Natural killer cell treated with Interleukin-12 subunit alpha and Interleukin-12 subunit beta and Interleukin-15 and Interleukin-18, amount 100 ng/mL, for 72 hours (primary cell): ENCODE data around the gene DTL. TPM values are rescaled to one million over a fixed set of nuclear protein-coding genes. Genes with fewer than 3 reads are reported as not detected.
"Not testable (repeated sequence)": the region's sequence is repeated elsewhere in the genome, so short reads cannot be mapped to it uniquely, and the experiment has no call there.

Experiments used
- ATAC-seq, 2 donors: fragments of 150-1000 bp; cut with Tn5 transposase in 1 of 2; sonication (Bioruptor Pico), chemical (Tn5 transposase) in 1 of 2; 2 replicates each; pipeline ENCODE4 v1.10.0; 2021
- DNase-seq: peaks from one replicate; pipeline ENCODE4 v3.0.0; 2022; ENCODE audit warnings: low spot score
- H3K27ac Mint-ChIP-seq, 2 donors: 1 replicate in 1 of 2; 2 replicates in 1 of 2; pipeline ENCODE4 v1.8.0; 2022; ENCODE audit warnings: mixed read lengths in 2 of 2, mild to moderate bottlenecking in 1 of 2, moderate library complexity in 1 of 2
- H3K27me3 Mint-ChIP-seq, 2 donors: 1 replicate in 1 of 2; 2 replicates in 1 of 2; pipeline ENCODE4 v1.8.0; 2022; ENCODE audit warnings: mixed read lengths in 2 of 2
- H3K36me3 Mint-ChIP-seq: one replicate; pipeline ENCODE4 v1.8.0; 2022; ENCODE audit warnings: mixed read lengths
- H3K4me1 Mint-ChIP-seq, 2 donors: 1 replicate in 1 of 2; 2 replicates in 1 of 2; pipeline ENCODE4 v1.8.0; 2022; ENCODE audit warnings: low read depth in 2 of 2, mixed read lengths in 2 of 2, mild to moderate bottlenecking in 1 of 2
- H3K4me3 Mint-ChIP-seq: one replicate; pipeline ENCODE4 v1.8.0; 2022; ENCODE audit warnings: mixed read lengths
- H3K9me3 Mint-ChIP-seq: 2 replicates; pipeline ENCODE4 v1.8.0; 2022; ENCODE audit warnings: mixed read lengths
- total RNA-seq, 2 donors: library from RNA; stranded (reverse); gene quantifications; one replicate each; pipeline ENCODE4 v1.2.3, GENCODE V29; 2022

DTL gene, protein sequence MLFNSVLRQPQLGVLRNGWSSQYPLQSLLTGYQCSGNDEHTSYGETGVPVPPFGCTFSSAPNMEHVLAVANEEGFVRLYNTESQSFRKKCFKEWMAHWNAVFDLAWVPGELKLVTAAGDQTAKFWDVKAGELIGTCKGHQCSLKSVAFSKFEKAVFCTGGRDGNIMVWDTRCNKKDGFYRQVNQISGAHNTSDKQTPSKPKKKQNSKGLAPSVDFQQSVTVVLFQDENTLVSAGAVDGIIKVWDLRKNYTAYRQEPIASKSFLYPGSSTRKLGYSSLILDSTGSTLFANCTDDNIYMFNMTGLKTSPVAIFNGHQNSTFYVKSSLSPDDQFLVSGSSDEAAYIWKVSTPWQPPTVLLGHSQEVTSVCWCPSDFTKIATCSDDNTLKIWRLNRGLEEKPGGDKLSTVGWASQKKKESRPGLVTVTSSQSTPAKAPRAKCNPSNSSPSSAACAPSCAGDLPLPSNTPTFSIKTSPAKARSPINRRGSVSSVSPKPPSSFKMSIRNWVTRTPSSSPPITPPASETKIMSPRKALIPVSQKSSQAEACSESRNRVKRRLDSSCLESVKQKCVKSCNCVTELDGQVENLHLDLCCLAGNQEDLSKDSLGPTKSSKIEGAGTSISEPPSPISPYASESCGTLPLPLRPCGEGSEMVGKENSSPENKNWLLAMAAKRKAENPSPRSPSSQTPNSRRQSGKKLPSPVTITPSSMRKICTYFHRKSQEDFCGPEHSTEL
- 10 to 100 TPM; 43.2 to 90.3 TPM for total RNA-seq

- no peaks in the 10 kb centered on the region for H3K9me3 Mint-ChIP-seq
- H3K36me3 Mint-ChIP-seq, result peaks cover 6% of the 10 kb centered on the region
- ATAC-seq (peak; percentile 91 to 96), DNase-seq (peak; percentile 99)
- H3K4me3 Mint-ChIP-seq, result peak within 1 kb of the TSS; percentile 94
- H3K4me1 Mint-ChIP-seq, result peaks cover 46 to 65% of the 10 kb centered on the region in 2 donors
- H3K27me3 Mint-ChIP-seq, result no peaks in the 10 kb centered on the region
- H3K27ac Mint-ChIP-seq, result peak within 1 kb of the TSS; percentile 93 to 97
These were observed at the start of gene DTL, which contains the start of gene INTS7 for GRCh38 chr1:212035123-212035834. TSS of gene DTL (plus strand) at chr1:212035748. CDS start at chr1:212035891, 143 bp downstream. TSS of gene INTS7 (minus strand) at chr1:212035557. CDS start at chr1:212035437, 120 bp downstream.

DNA sequence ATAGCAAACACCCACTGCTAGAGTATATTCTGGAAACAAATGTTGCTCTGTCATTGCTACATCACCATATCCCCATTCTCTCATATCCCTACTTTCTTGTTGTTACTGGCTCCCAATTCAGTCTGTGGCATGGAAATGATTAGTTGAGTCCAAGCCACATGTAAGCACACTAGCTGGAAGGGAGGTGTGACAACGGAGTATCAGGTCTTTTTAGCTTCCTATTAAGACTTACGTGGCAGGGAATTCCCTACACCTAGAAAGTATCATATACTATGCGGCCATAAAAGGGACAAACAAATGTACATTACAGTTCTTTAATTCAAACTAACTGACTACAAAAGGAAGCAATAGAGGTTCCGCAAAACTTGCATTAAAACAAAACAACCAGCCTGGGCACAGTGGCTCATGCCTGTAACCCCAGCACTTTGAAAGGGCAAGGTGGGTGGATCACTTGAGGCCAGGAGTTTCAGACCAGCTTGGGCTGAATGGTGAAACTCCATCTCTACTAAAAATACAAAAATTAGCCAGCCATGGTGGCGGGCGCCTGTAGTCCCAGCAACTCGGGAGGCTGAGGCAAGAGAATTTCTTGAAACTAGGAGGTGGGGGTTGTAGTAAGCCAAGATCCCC lies 48.8 kb upstream of the DTL start:
- no peaks in the 10 kb centered on the region for H3K27me3 Mint-ChIP-seq
- H3K4me1 Mint-ChIP-seq, result no peaks in the 10 kb centered on the region
- H3K27ac Mint-ChIP-seq, result no peak overlapping the region
- H3K9me3 Mint-ChIP-seq, result no peaks in the 10 kb centered on the region
- DNase-seq, result no peak
- peaks cover 13% of the 10 kb centered on the region for H3K36me3 Mint-ChIP-seq
- no peak for ATAC-seq
- no peak overlapping the region for H3K4me3 Mint-ChIP-seq

GRCh38 chr1:211991695-211992094 lies 43.9 kb upstream of the DTL start:
- Mint-ChIP-seq H3K4me3 (no peak overlapping the region), H3K27me3 (no peaks in the 10 kb centered on the region), H3K9me3 (no peaks in the 10 kb centered on the region), H3K4me1 (peaks cover 0 to 3% of the 10 kb centered on the region in 2 donors), H3K36me3 (peaks cover 11% of the 10 kb centered on the region), H3K27ac (no peak overlapping the region)
- no peak for ATAC-seq
- DNase-seq, result no peak

- not testable (repeated sequence) for H3K9me3 Mint-ChIP-seq, DNase-seq, H3K4me3 Mint-ChIP-seq, H3K4me1 Mint-ChIP-seq, ATAC-seq, H3K27ac Mint-ChIP-seq, H3K27me3 Mint-ChIP-seq
- peaks cover 12% of the 10 kb centered on the region for H3K36me3 Mint-ChIP-seq
These were observed 38.1 kb upstream of the DTL start for GRCh38 chr1:211997426-211997825.

- Mint-ChIP-seq H3K4me3 (no peak overlapping the region), H3K36me3 (peaks cover 7% of the 10 kb centered on the region), H3K4me1 (peaks cover 0 to 5% of the 10 kb centered on the region in 2 donors), H3K27ac (no peak overlapping the region), H3K27me3 (no peaks in the 10 kb centered on the region), H3K9me3 (no peaks in the 10 kb centered on the region)
- no peak for DNase-seq
- no peak for ATAC-seq
These were observed 33.0 kb upstream of the DTL start for GRCh38 chr1:212002536-212002935.

DNA sequence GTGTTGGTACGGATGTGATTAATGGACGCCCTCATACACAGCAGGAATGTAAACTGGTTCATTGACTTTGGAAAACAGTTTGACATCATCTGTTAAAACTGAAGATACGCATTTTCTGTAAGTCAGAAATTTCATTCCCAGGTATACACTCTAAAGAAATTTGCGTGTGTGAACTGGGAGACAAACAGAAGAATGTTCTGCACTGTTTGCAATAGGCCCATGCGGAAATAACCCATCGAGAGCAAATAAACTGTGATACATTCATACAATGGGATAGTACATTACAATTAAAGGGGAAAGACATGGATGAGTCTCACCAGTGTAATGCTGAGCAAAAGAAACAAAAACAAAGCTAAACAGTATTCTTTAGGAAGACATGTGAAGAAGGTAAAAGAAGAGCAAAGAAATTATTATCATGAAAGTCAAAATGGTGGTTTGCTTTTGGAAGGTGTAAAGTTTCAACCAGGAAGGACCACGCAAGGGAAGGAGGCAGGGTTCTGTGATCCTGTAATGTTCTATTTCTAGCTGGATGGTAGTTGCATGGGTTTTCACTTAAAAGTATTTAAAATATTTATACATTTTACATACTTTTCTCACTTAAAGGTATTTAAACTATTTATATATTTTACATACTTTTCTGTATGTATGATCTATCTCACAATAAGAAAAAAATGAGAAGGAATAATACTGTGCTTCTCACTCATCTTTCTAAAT lies 30.5 kb upstream of the DTL start:
- ATAC-seq (no peak), DNase-seq (no peak)
- H3K27me3 Mint-ChIP-seq, result no peaks in the 10 kb centered on the region
- no peaks in the 10 kb centered on the region for H3K9me3 Mint-ChIP-seq
- no peak overlapping the region for H3K27ac Mint-ChIP-seq
- no peak overlapping the region for H3K4me3 Mint-ChIP-seq
- H3K4me1 Mint-ChIP-seq, result peaks cover 0 to 5% of the 10 kb centered on the region in 2 donors
- H3K36me3 Mint-ChIP-seq, result peaks cover 12% of the 10 kb centered on the region

DNA sequence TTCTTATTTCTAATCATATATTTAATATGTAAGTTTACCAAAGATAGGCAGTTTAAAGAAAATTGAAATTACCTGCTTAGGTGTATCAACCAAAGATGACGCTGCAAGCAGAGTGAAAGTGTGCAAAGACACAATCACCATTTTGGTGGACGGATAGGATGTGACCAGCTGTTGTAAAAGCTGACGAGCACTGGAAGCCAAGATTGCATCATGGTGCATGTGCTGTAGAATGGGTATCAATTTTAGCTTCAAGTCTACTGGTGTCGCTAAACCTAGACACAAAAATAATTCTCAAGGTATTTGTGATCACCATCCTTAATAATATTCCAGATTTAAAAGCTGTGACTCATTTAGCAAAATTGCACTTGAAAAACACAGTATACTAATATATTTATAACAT lies 28.4 kb upstream of the DTL start:
- H3K4me3 Mint-ChIP-seq, result no peak overlapping the region
- ATAC-seq (no peak), DNase-seq (no peak)
- H3K9me3 Mint-ChIP-seq, result no peaks in the 10 kb centered on the region
- peaks cover 12% of the 10 kb centered on the region for H3K36me3 Mint-ChIP-seq
- no peaks in the 10 kb centered on the region for H3K27me3 Mint-ChIP-seq
- H3K4me1 Mint-ChIP-seq, result peaks cover 3 to 5% of the 10 kb centered on the region in 2 donors
- H3K27ac Mint-ChIP-seq, result no peak overlapping the region

- H3K27ac Mint-ChIP-seq, result no peak overlapping the region
These were observed 27.7 kb upstream of the DTL start for GRCh38 chr1:212007886-212008285.

DNA sequence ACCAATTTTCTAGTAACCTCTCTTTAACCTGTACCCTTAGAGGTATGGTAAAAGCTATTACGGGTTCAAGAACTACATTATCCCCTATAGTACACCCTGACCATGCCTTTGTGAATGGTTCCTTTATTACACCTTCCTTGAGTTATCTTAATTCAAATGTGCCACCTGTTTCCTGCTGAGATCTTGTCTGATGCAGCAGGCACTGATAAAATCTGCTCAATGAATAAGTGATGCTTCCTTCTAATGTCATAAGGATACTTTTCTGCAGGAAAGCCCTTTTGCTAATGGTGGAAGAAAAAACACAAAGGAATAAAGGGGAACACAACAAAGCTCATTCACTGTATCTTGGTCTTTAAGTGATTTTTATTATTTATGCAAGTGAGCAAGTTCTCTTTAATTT lies 26.0 kb upstream of the DTL start:
- DNase-seq (no peak), ATAC-seq (no peak)
- H3K4me1 Mint-ChIP-seq, result peaks cover 0 to 3% of the 10 kb centered on the region in 2 donors
- no peaks in the 10 kb centered on the region for H3K9me3 Mint-ChIP-seq
- H3K27ac Mint-ChIP-seq, result no peak overlapping the region
- no peaks in the 10 kb centered on the region for H3K27me3 Mint-ChIP-seq
- H3K4me3 Mint-ChIP-seq, result no peak overlapping the region
- peaks cover 12% of the 10 kb centered on the region for H3K36me3 Mint-ChIP-seq

More at GRCh38 chr1:212007886-212008285, 27.7 kb upstream of the DTL start:
- Mint-ChIP-seq H3K9me3 (no peaks in the 10 kb centered on the region), H3K4me1 (peaks cover 3 to 5% of the 10 kb centered on the region in 2 donors), H3K27me3 (no peaks in the 10 kb centered on the region), H3K36me3 (peaks cover 12% of the 10 kb centered on the region), H3K4me3 (no peak overlapping the region)
- DNase-seq (no peak), ATAC-seq (no peak)

DNA sequence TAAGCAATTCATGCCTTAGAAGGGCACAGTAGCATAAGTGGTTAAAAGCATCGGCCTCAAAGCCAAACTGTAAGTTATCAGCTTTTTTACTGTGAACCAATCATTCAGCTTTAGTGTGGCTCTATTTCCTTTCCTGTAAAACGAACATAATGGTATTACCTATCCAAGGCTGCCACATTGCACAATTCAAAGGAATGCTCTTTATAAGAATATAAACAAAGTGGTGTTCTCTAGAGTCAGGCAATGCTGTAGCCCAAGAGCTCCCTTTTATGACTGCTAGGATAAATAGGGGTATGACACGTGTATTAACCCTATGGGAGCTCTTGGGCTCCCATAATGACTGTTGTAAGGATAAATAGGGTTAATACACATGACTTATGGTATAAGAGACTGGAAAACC lies 25.5 kb upstream of the DTL start:
- no peak for DNase-seq
- Mint-ChIP-seq H3K36me3 (peaks cover 8% of the 10 kb centered on the region), H3K9me3 (no peaks in the 10 kb centered on the region), H3K4me3 (no peak overlapping the region), H3K4me1 (peaks cover 0 to 3% of the 10 kb centered on the region in 2 donors), H3K27ac (no peak overlapping the region), H3K27me3 (no peaks in the 10 kb centered on the region)
- no peak for ATAC-seq

GRCh38 chr1:212012034-212012740 lies 23.4 kb upstream of the DTL start:
- peak; percentile 82 to 83 for ATAC-seq
- H3K27ac Mint-ChIP-seq, result no peak overlapping the region
- peaks cover 0 to 3% of the 10 kb centered on the region in 2 donors for H3K4me1 Mint-ChIP-seq
- DNase-seq, result peak; percentile 76
- no peaks in the 10 kb centered on the region for H3K27me3 Mint-ChIP-seq
- peaks cover 10% of the 10 kb centered on the region for H3K36me3 Mint-ChIP-seq
- no peaks in the 10 kb centered on the region for H3K9me3 Mint-ChIP-seq
- no peak overlapping the region for H3K4me3 Mint-ChIP-seq

- Mint-ChIP-seq H3K4me1 (peaks cover 0 to 3% of the 10 kb centered on the region in 2 donors), H3K27ac (no peak overlapping the region), H3K4me3 (no peak overlapping the region), H3K36me3 (peaks cover 5% of the 10 kb centered on the region), H3K27me3 (no peaks in the 10 kb centered on the region), H3K9me3 (no peaks in the 10 kb centered on the region)
- DNase-seq (no peak), ATAC-seq (no peak)
These were observed 21.9 kb upstream of the DTL start for GRCh38 chr1:212013672-212014071.
